ENCODE data around the gene MRPL37. TPM values are rescaled to one million over a fixed set of nuclear protein-coding genes. Genes with fewer than 3 reads are reported as not detected.

The MRPL37 gene
- total RNA-seq, 2 donors from 2014 or later = 84.5 to 95.8 TPM

DNA sequence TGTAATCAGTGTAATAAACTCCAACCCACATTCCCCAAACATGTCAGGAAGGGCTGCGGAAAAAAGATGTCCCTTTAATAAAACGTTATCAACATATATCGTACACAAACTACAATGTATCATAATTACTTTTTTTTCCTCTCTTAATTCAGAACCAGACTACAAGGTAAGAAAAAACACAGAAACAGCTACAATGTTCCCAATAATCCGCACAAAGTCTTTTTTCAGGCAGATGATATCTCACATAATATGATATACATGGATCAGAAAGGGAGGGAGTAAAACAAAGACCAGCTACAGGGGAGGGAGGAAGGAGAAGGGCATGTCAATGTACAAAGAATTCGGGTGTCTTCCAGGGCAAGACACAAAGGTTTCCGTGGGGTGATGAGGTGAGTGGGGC lies 25.4 kb downstream of the MRPL37 start:
- no peaks in the 10 kb centered on the region for H3K9me3 Mint-ChIP-seq
- H3K4me3 Mint-ChIP-seq = no peak overlapping the region
- H3K27me3 Mint-ChIP-seq (ENCODE audit: insufficient read depth) = no peaks in the 10 kb centered on the region
- H3K4me1 ChIP-seq (ENCODE audit: control insufficient read depth, insufficient read depth, low read length) = no peaks in the 10 kb centered on the region
- H3K4me1 Mint-ChIP-seq = peaks cover 35% of the 10 kb centered on the region
- peak overlapping the region; percentile 63 for H3K27ac Mint-ChIP-seq
- 92 to 95% methylated on average over 3 to 6 of the region's 6 CpGs for WGBS, 2 experiments (ENCODE audit: insufficient coverage in 1 of 2, insufficient read length in 1 of 2)
- H3K9me3 ChIP-seq (ENCODE audit: control insufficient read depth, low read length) = no peaks in the 10 kb centered on the region
- H3K36me3 ChIP-seq (ENCODE audit: control insufficient read depth, insufficient read depth, low read length) = peaks cover 56% of the 10 kb centered on the region
- no peak for DNase-seq
- H3K27ac ChIP-seq (ENCODE audit: low read depth, low read length) = no peak overlapping the region
- TF ChIP-seq, protein P1, sequence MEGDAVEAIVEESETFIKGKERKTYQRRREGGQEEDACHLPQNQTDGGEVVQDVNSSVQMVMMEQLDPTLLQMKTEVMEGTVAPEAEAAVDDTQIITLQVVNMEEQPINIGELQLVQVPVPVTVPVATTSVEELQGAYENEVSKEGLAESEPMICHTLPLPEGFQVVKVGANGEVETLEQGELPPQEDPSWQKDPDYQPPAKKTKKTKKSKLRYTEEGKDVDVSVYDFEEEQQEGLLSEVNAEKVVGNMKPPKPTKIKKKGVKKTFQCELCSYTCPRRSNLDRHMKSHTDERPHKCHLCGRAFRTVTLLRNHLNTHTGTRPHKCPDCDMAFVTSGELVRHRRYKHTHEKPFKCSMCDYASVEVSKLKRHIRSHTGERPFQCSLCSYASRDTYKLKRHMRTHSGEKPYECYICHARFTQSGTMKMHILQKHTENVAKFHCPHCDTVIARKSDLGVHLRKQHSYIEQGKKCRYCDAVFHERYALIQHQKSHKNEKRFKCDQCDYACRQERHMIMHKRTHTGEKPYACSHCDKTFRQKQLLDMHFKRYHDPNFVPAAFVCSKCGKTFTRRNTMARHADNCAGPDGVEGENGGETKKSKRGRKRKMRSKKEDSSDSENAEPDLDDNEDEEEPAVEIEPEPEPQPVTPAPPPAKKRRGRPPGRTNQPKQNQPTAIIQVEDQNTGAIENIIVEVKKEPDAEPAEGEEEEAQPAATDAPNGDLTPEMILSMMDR (conservative IDR thresholded peaks at IDR 0.05) = no peak
- no peak overlapping the region for H3K4me3 ChIP-seq (ENCODE audit: low read length)
- H3K27me3 ChIP-seq (ENCODE audit: control insufficient read depth, insufficient read depth, low read length, poor library complexity, severe bottlenecking) = no peaks in the 10 kb centered on the region
- peaks cover 45% of the 10 kb centered on the region for H3K36me3 Mint-ChIP-seq (ENCODE audit: low read depth)
- no peak overlapping the region for H3K9ac ChIP-seq (ENCODE audit: extremely low read depth, low read length, poor library complexity, severe bottlenecking)

DNA sequence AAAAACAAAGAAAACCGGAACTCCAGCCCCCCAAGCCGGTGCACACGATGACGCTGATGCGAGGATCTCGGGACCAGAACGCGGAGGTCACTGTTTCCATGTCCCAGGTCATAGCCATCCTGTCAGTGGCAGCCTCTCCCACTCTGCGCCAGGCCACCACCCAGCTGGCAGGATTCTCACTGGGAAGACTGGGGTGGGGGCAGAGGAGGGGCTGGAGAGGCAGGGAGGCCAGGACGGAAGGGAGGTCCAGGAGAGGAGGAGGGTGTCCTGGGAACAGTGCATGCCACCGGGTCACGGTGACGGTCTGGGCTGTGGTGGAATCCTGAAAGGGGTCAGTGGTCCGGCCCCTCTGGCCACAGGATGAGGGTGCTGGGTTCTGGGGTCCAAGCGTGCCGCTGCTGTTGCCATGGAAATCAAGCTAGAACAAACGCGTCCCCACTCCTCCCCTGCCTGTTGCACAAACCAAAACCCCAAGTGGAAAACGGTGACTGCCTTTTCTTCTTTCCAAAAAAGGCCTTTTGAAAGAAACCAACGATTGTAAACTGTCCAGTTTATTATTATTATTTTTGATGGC lies 26.1 kb downstream of the MRPL37 start:
- peaks cover 33% of the 10 kb centered on the region for H3K4me1 Mint-ChIP-seq
- no peaks in the 10 kb centered on the region for H3K4me1 ChIP-seq (ENCODE audit: control insufficient read depth, insufficient read depth, low read length)
- no peaks in the 10 kb centered on the region for H3K27me3 ChIP-seq (ENCODE audit: control insufficient read depth, insufficient read depth, low read length, poor library complexity, severe bottlenecking)
- 92 to 95% methylated on average over 15 to 20 of the region's 20 CpGs for WGBS, 2 experiments (ENCODE audit: insufficient coverage in 1 of 2, insufficient read length in 1 of 2)
- no peak overlapping the region for H3K4me3 ChIP-seq (ENCODE audit: low read length)
- peaks cover 52% of the 10 kb centered on the region for H3K36me3 Mint-ChIP-seq (ENCODE audit: low read depth)
- DNase-seq = peak; percentile 46
- peaks cover 63% of the 10 kb centered on the region for H3K36me3 ChIP-seq (ENCODE audit: control insufficient read depth, insufficient read depth, low read length)
- H3K9ac ChIP-seq (ENCODE audit: extremely low read depth, low read length, poor library complexity, severe bottlenecking) = no peak overlapping the region
- H3K4me3 Mint-ChIP-seq = no peak overlapping the region
- TF ChIP-seq, protein P1 (conservative IDR thresholded peaks at IDR 0.05) = no peak
- peak overlapping the region; percentile 44 for H3K27ac ChIP-seq (ENCODE audit: low read depth, low read length)
- H3K27ac Mint-ChIP-seq = no peak overlapping the region
- H3K9me3 ChIP-seq (ENCODE audit: control insufficient read depth, low read length) = no peaks in the 10 kb centered on the region
- no peaks in the 10 kb centered on the region for H3K9me3 Mint-ChIP-seq
- no peaks in the 10 kb centered on the region for H3K27me3 Mint-ChIP-seq (ENCODE audit: insufficient read depth)

DNA sequence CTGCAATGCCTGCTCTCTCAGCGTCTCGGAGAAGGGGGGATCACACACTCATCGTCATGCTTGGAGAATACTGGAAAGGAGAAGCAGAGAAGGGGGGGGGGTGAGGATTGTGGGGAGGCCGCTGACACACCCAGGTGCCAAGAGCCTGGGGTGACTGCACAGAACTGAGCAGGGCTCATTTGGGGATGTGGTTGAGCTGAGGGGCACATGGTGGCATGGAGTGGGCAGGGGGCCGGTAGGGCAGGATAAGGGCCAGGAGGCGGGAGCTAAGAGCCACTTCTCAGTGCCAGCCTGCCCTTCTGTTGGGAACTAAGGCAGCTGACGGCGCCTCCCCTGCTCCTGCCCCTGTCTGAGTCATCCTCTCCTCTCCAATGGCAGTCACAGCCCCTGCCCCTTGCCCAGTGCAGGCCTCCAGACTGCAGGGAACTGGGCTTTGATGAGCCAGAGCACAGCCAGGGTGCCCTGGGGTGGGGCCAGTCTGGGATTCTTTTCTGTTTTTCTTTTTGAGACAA lies 27.2 kb downstream of the MRPL37 start:
- TF ChIP-seq, protein P1 (conservative IDR thresholded peaks at IDR 0.05) = no peak
- H3K36me3 ChIP-seq (ENCODE audit: control insufficient read depth, insufficient read depth, low read length) = peaks cover 68% of the 10 kb centered on the region
- H3K4me1 ChIP-seq (ENCODE audit: control insufficient read depth, insufficient read depth, low read length) = no peaks in the 10 kb centered on the region
- WGBS, 2 experiments (ENCODE audit: insufficient coverage in 1 of 2, insufficient read length in 1 of 2) = 93% methylated on average over 8 of the region's 8 CpGs; no CpG with 5 or more reads in 1 of the 2 experiments
- peaks cover 30% of the 10 kb centered on the region for H3K4me1 Mint-ChIP-seq
- H3K27me3 ChIP-seq (ENCODE audit: control insufficient read depth, insufficient read depth, low read length, poor library complexity, severe bottlenecking) = no peaks in the 10 kb centered on the region
- no peak overlapping the region for H3K4me3 Mint-ChIP-seq
- H3K27me3 Mint-ChIP-seq (ENCODE audit: insufficient read depth) = no peaks in the 10 kb centered on the region
- peak overlapping the region; percentile 8 for H3K27ac ChIP-seq (ENCODE audit: low read depth, low read length)
- peak; percentile 51 for DNase-seq
- peaks cover 7% of the 10 kb centered on the region for H3K9me3 Mint-ChIP-seq
- no peak overlapping the region for H3K4me3 ChIP-seq (ENCODE audit: low read length)
- peaks cover 60% of the 10 kb centered on the region for H3K36me3 Mint-ChIP-seq (ENCODE audit: low read depth)
- H3K9ac ChIP-seq (ENCODE audit: extremely low read depth, low read length, poor library complexity, severe bottlenecking) = no peak overlapping the region
- peaks cover 6% of the 10 kb centered on the region for H3K9me3 ChIP-seq (ENCODE audit: control insufficient read depth, low read length)
- H3K27ac Mint-ChIP-seq = peak overlapping the region; percentile 74
